ENCODE results near the gene SENP5. TPM values are rescaled to one million over a fixed set of nuclear protein-coding genes. Genes with fewer than 3 reads are reported as not detected.

Gene SENP5
- total and polyA plus RNA-seq, 2 of the 8 experiments (the other 6 are each of a cell fraction or from before 2014, with no cell fraction given), result 6.7 to 27.3 TPM

GRCh38 chr3:196983186-196983585, 115.5 kb downstream of the SENP5 start:
- WGBS, 2 experiments (ENCODE audit: extremely low coverage in 1 of 2, insufficient coverage in 1 of 2, insufficient read length in 1 of 2, insufficient replicate concordance in 2 of 2, low coverage in 1 of 2, low lambda C conversion rate in 2 of 2, missing lambda C conversion rate in 1 of 2), result 88% methylated on average over 1 of the region's 1 CpG; no CpG with 5 or more reads in 1 of the 2 experiments
- Histone ChIP-seq H3K4me2 (ENCODE audit: insufficient read depth in 1 of 2, low read depth in 2 of 2, low read length in 2 of 2) (no peak overlapping the region), H3K9me3 (ENCODE audit: insufficient read depth in 2 of 2, low read depth in 1 of 2, low read length in 1 of 2) (no peaks in the 10 kb centered on the region), H2AK5ac (ENCODE audit: low read depth, low read length) (no peak overlapping the region), H3K23ac (ENCODE audit: insufficient read length) (no peak overlapping the region), H4K8ac (ENCODE audit: extremely low read depth, insufficient read depth, low read length) (no peak overlapping the region), H3K4me3 (ENCODE audit: extremely low read depth in 1 of 4, insufficient read depth in 2 of 4, low read depth in 3 of 4, low read length in 4 of 4) (no peak overlapping the region), H2BK120ac (replicated peaks; ENCODE audit: low read depth, low read length) (no peak overlapping the region), H3K27me3 (replicated peaks in 1 of 4; ENCODE audit: control insufficient read depth in 3 of 4, extremely low read depth in 1 of 4, insufficient read depth in 3 of 4, low read length in 3 of 4) (no peaks in the 10 kb centered on the region), H4K5ac (ENCODE audit: insufficient read length, low read depth, low read length) (no peak overlapping the region), H3K56ac (replicated peaks; ENCODE audit: insufficient read length, low read depth, low read length) (no peak overlapping the region), H3K18ac (ENCODE audit: extremely low read depth, low read length) (no peak overlapping the region), H3K9ac (replicated peaks in 1 of 4; ENCODE audit: extremely low read depth in 1 of 4, low read depth in 3 of 4, low read length in 3 of 4) (no peak overlapping the region), H4K20me1 (replicated peaks in 1 of 2; ENCODE audit: control insufficient read depth in 1 of 2, insufficient read depth in 2 of 2, low read length in 2 of 2) (peaks cover 0 to 1% of the 10 kb centered on the region in 2 experiments), H4K91ac (replicated peaks; ENCODE audit: insufficient read length, low read length) (no peak overlapping the region), H3K79me1 (ENCODE audit: low read depth, low read length) (no peaks in the 10 kb centered on the region), H3K27ac (ENCODE audit: low read depth, low read length) (no peak overlapping the region), H2BK15ac (ENCODE audit: low read length) (no peak overlapping the region), H2BK12ac (ENCODE audit: low read depth, low read length) (no peak overlapping the region), H3K23me2 (ENCODE audit: low read depth, low read length) (no peaks in the 10 kb centered on the region), H3K79me2 (ENCODE audit: control insufficient read depth in 1 of 2, insufficient read depth in 2 of 2, low read length in 2 of 2) (no peaks in the 10 kb centered on the region), H2BK20ac (ENCODE audit: low read length) (no peak overlapping the region), H3K36me3 (ENCODE audit: control insufficient read depth in 2 of 4, insufficient read depth in 4 of 4, low read length in 3 of 4) (no peaks in the 10 kb centered on the region), H2BK5ac (ENCODE audit: low read depth, low read length) (no peak overlapping the region), H3K4me1 (replicated peaks in 1 of 4; ENCODE audit: control insufficient read depth in 3 of 4, insufficient read depth in 4 of 4, low read length in 3 of 4) (no peaks in the 10 kb centered on the region; a peak in 1 of 7 replicates), H2AFZ (ENCODE audit: low read length) (no peak overlapping the region), H3K14ac (ENCODE audit: insufficient read length) (no peak overlapping the region), H3K4ac (replicated peaks; ENCODE audit: insufficient read length, low read depth, low read length) (no peak overlapping the region)
- ChIA-PET CTCF (ENCODE audit: partially characterized antibody) (no interaction called here), POLR2A (ENCODE audit: partially characterized antibody) (no interaction called here)
- FAIRE-seq, result no peak
- DNase-seq (ENCODE audit: low read depth in 1 of 2, low spot score in 2 of 2), result no peak
- TF ChIP-seq CREB1 (IDR thresholded peaks at IDR 0.05), result no peak
- no peak for TF ChIP-seq KDM4A (IDR thresholded peaks at IDR 0.05; ENCODE audit: low read depth, low read length, severe bottlenecking)
- no peak for TF ChIP-seq SP4 (IDR thresholded peaks at IDR 0.05; ENCODE audit: low read length)
